Ishikawa (cell line): ENCODE measurements around the gene DEDD2.
A peak's percentile ranks its signal among the peaks of the same experiment; 100 is the strongest.

Experiments
- CEBPB ChIP-seq: IDR thresholded peaks from 2 replicates; pipeline ENCODE4 v1.6.1; 2012
- CREB1 ChIP-seq: IDR thresholded peaks from 2 replicates; pipeline ENCODE4 v1.6.1; 2012; ENCODE audit warnings: low read depth
- EGR1 ChIP-seq: IDR thresholded peaks from 2 replicates; pipeline ENCODE4 v1.6.1; 2012
- EP300 ChIP-seq: IDR thresholded peaks from 2 replicates; pipeline ENCODE4 v1.6.1; 2012; ENCODE audit warnings: borderline replicate concordance
- FOXM1 ChIP-seq: IDR thresholded peaks from 2 replicates; pipeline ENCODE4 v1.6.1; 2012; ENCODE audit warnings: low read depth, borderline replicate concordance
- MAX ChIP-seq: IDR thresholded peaks from 2 replicates; pipeline ENCODE4 v1.6.1; 2012
- NFIC ChIP-seq: IDR thresholded peaks from 2 replicates; pipeline ENCODE4 v1.6.1; 2012
- RAD21 ChIP-seq: IDR thresholded peaks from 2 replicates; pipeline ENCODE4 v1.6.1; 2012; ENCODE audit warnings: low read depth
- REST ChIP-seq: IDR thresholded peaks from 2 replicates; pipeline ENCODE4 v1.6.1; 2012; ENCODE audit warnings: low read depth, mild to moderate bottlenecking
- TAF1 ChIP-seq: IDR thresholded peaks from 2 replicates; pipeline ENCODE4 v1.6.1; 2012; ENCODE audit warnings: low read depth, mild to moderate bottlenecking
- TCF12 ChIP-seq: IDR thresholded peaks from 2 replicates; pipeline ENCODE4 v1.6.1; 2012; ENCODE audit warnings: low read depth
- TEAD4 ChIP-seq: IDR thresholded peaks from 2 replicates; pipeline ENCODE4 v1.6.1; 2012
- USF1 ChIP-seq: IDR thresholded peaks from 2 replicates; pipeline ENCODE4 v1.6.1; 2012
- YY1 ChIP-seq: IDR thresholded peaks from 2 replicates; pipeline ENCODE4 v1.6.1; 2012; ENCODE audit warnings: low read depth
- ZBTB7A ChIP-seq: IDR thresholded peaks from 2 replicates; pipeline ENCODE4 v1.6.1; 2012; ENCODE audit warnings: low read depth

The DEDD2 gene

GRCh38 chr19:42242512-42243409, 25.3 kb upstream of the DEDD2 start, which contains the start of gene GSK3A:
Gene GSK3A (minus strand): TSS chr19:42242602. CDS start chr19:42242465, 137 bp downstream.
- peak; percentile 58 for TF ChIP-seq USF1
- TF ChIP-seq NFIC: no peak
- TF ChIP-seq FOXM1: no peak
- peak; percentile 62 for TF ChIP-seq MAX
- peak; percentile 71 for TF ChIP-seq CREB1
- no peak for TF ChIP-seq ZBTB7A
- no peak; the same call in 1 of the 2 replicates for TF ChIP-seq RAD21
- TF ChIP-seq TCF12: peak; percentile 77
- TF ChIP-seq EGR1: peak; percentile 69
- TF ChIP-seq EP300: no peak
- TF ChIP-seq REST: no peak
- peak; percentile 19; the same call in 1 of the 2 replicates for TF ChIP-seq TEAD4
- peak; percentile 44; the same call in 1 of the 2 replicates for TF ChIP-seq CEBPB
- TF ChIP-seq TAF1: peak; percentile 61; the same call in 1 of the 2 replicates
- peak; percentile 80 for TF ChIP-seq YY1

GRCh38 chr19:42242069-42242511, 24.6 kb upstream of the DEDD2 start:
- TF ChIP-seq CEBPB (no peak), RAD21 (no peak), YY1 (no peak), REST (no peak), USF1 (no peak), NFIC (no peak), EGR1 (no peak), EP300 (no peak), ZBTB7A (no peak), MAX (no peak), FOXM1 (no peak), TAF1 (no peak), TEAD4 (no peak)

- TF ChIP-seq MAX (no peak), USF1 (no peak), FOXM1 (no peak), RAD21 (no peak), TAF1 (no peak)
Observed at GRCh38 chr19:42241279-42241678, 23.8 kb upstream of the DEDD2 start.

GRCh38 chr19:42239544-42240220, 22.2 kb upstream of the DEDD2 start:
- TF ChIP-seq YY1: no peak

- TF ChIP-seq TEAD4: no peak
- no peak for TF ChIP-seq EP300
- no peak for TF ChIP-seq CEBPB
- no peak for TF ChIP-seq FOXM1
- TF ChIP-seq TAF1: no peak
- TF ChIP-seq ZBTB7A: no peak
- no peak for TF ChIP-seq REST
- no peak for TF ChIP-seq EGR1
- TF ChIP-seq RAD21: no peak
- no peak for TF ChIP-seq MAX
- TF ChIP-seq USF1: no peak
- TF ChIP-seq NFIC: no peak
- TF ChIP-seq YY1: no peak
- TF ChIP-seq TCF12: no peak
- no peak for TF ChIP-seq CREB1
Observed at GRCh38 chr19:42235181-42235580, 17.7 kb upstream of the DEDD2 start.
